Osteoblast (primary cell): ENCODE measurements around the gene SDR39U1. TPM values are rescaled to one million over a fixed set of nuclear protein-coding genes. Genes with fewer than 3 reads are reported as not detected.
"Not testable (repeated sequence)": the region's sequence is repeated elsewhere in the genome, so short reads cannot be mapped to it uniquely, and the experiment has no call there.

Experiments used
- DNase-seq: peaks from one replicate; pipeline ENCODE4 v3.0.0; 2011; ENCODE audit warnings: low spot score, mixed read lengths; ENCODE audit not compliant: insufficient read length; ENCODE audit errors: missing footprints
- H2AFZ ChIP-seq: 2 replicates; pipeline ENCODE4 v1.6.0; 2011; ENCODE audit warnings: mild to moderate bottlenecking, low read length
- H3K27ac ChIP-seq: 2 replicates; pipeline ENCODE4 v1.5.1; 2011; ENCODE audit warnings: mild to moderate bottlenecking, low read depth, low read length, moderate library complexity
- H3K27me3 ChIP-seq: 2 replicates; pipeline ENCODE4 v1.6.0; 2012; ENCODE audit warnings: mild to moderate bottlenecking, control low read depth, inconsistent platforms, low read length, moderate library complexity; ENCODE audit not compliant: insufficient read depth
- H3K36me3 ChIP-seq: 2 replicates; pipeline ENCODE4 v1.5.1; 2011; ENCODE audit warnings: mild to moderate bottlenecking, low read length, control low read depth, moderate library complexity; ENCODE audit not compliant: insufficient read depth
- H3K4me1 ChIP-seq: 2 replicates; pipeline ENCODE4 v1.5.1; 2011; ENCODE audit warnings: mild to moderate bottlenecking, low read length, control low read depth, moderate library complexity; ENCODE audit not compliant: insufficient read depth
- H3K4me2 ChIP-seq: 2 replicates; pipeline ENCODE4 v1.6.0; 2011; ENCODE audit warnings: mild to moderate bottlenecking, low read length; ENCODE audit not compliant: insufficient read depth
- H3K4me3 ChIP-seq: fragments of 200-600 bp; sonication (generic); 3 replicates; pipeline ENCODE4 v1.5.1; 2012; ENCODE audit warnings: mild to moderate bottlenecking, low read length, inconsistent platforms; ENCODE audit not compliant: insufficient read depth
- H3K79me2 ChIP-seq: 2 replicates; pipeline ENCODE4 v1.6.0; 2012; ENCODE audit warnings: mild to moderate bottlenecking, low read length, control low read depth, inconsistent platforms; ENCODE audit not compliant: insufficient read depth
- H3K9me3 ChIP-seq: 2 replicates; pipeline ENCODE4 v1.5.1; 2011; ENCODE audit warnings: low read depth, low read length, control low read depth
- H4K20me1 ChIP-seq: 2 replicates; pipeline ENCODE4 v1.6.0; 2012; ENCODE audit warnings: mild to moderate bottlenecking, low read length, control low read depth; ENCODE audit not compliant: insufficient read depth
- total RNA-seq: library from RNA; depleted of rRNA; stranded (reverse); fragments of >200 nt; gene quantifications from 2 replicates; pipeline ENCODE4 v1.2.3, GENCODE V29; 2012
- TF ChIP-seq, protein P1 (sequence below): IDR thresholded peaks from 2 replicates; pipeline ENCODE4 v1.5.1; 2011; ENCODE audit warnings: mild to moderate bottlenecking, low read depth, low read length, moderate library complexity; ENCODE audit errors: extremely low read depth

Gene SDR39U1
- 11.6 and 13.0 TPM in 2 replicates for total RNA-seq

GRCh38 chr14:24442240-24443052, at the start of gene SDR39U1:
Gene SDR39U1, minus strand, starts transcription at chr14:24442776. Its CDS starts 7 bp downstream, at chr14:24442769.
- H3K9me3 ChIP-seq: no peaks in the 10 kb centered on the region
- H2AFZ ChIP-seq: peak within 1 kb of the TSS; percentile 87
- H3K36me3 ChIP-seq: peaks cover 26% of the 10 kb centered on the region
- peak; percentile 97 for DNase-seq
- H3K4me3 ChIP-seq: peak within 1 kb of the TSS; percentile 82
- TF ChIP-seq, protein P1, sequence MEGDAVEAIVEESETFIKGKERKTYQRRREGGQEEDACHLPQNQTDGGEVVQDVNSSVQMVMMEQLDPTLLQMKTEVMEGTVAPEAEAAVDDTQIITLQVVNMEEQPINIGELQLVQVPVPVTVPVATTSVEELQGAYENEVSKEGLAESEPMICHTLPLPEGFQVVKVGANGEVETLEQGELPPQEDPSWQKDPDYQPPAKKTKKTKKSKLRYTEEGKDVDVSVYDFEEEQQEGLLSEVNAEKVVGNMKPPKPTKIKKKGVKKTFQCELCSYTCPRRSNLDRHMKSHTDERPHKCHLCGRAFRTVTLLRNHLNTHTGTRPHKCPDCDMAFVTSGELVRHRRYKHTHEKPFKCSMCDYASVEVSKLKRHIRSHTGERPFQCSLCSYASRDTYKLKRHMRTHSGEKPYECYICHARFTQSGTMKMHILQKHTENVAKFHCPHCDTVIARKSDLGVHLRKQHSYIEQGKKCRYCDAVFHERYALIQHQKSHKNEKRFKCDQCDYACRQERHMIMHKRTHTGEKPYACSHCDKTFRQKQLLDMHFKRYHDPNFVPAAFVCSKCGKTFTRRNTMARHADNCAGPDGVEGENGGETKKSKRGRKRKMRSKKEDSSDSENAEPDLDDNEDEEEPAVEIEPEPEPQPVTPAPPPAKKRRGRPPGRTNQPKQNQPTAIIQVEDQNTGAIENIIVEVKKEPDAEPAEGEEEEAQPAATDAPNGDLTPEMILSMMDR: no peak
- H4K20me1 ChIP-seq: peaks cover 4% of the 10 kb centered on the region
- peak within 1 kb of the TSS; percentile 97 for H3K4me2 ChIP-seq
- H3K27ac ChIP-seq: peak within 1 kb of the TSS; percentile 99
- H3K27me3 ChIP-seq: no peaks in the 10 kb centered on the region
- peaks cover 20% of the 10 kb centered on the region for H3K79me2 ChIP-seq
- H3K4me1 ChIP-seq: peaks cover 8% of the 10 kb centered on the region

DNA sequence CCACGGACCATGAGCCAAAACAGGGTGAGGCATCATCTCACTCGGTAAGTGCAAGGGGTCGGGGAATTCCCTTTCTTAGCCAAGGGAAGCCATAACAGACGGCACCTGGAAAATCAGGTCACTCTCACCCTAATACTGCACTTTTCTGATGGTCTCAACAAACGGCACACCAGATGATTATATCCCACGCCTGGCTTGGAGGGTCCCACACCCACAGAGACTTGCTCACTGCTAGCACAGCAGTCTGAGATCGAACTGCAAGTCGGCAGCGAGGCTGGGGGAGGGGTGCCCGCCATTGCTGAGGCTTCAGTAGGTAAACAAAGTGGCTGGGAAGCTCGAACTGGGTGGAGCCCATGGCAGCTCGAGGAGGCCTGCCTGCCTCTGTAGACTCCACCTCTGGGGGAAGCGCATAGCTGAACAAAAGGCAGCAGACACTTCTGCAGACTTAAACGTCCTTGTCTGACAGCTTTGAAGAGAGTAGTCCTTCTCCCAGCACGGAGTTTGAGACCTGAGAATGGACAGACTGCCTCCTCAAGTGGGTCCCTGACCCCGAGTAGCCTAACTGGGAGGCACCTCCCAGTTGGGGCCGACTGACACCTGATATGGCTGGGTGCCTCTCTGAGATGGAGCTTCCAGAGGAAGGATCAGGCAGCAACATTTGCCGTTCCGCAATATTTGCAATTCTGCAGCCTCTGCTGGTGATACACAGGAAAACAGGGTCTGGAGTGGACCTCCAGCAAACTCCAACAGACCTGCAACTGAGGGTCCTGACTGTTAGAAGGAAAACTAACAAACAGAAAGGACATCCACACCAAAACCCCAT, 49.2 kb upstream of the SDR39U1 start:
- not testable (repeated sequence) for DNase-seq, H3K4me3 ChIP-seq, H3K9me3 ChIP-seq, H3K27ac ChIP-seq, H3K36me3 ChIP-seq, H3K4me1 ChIP-seq, H3K4me2 ChIP-seq, H3K79me2 ChIP-seq, H2AFZ ChIP-seq, H4K20me1 ChIP-seq, H3K27me3 ChIP-seq

DNA sequence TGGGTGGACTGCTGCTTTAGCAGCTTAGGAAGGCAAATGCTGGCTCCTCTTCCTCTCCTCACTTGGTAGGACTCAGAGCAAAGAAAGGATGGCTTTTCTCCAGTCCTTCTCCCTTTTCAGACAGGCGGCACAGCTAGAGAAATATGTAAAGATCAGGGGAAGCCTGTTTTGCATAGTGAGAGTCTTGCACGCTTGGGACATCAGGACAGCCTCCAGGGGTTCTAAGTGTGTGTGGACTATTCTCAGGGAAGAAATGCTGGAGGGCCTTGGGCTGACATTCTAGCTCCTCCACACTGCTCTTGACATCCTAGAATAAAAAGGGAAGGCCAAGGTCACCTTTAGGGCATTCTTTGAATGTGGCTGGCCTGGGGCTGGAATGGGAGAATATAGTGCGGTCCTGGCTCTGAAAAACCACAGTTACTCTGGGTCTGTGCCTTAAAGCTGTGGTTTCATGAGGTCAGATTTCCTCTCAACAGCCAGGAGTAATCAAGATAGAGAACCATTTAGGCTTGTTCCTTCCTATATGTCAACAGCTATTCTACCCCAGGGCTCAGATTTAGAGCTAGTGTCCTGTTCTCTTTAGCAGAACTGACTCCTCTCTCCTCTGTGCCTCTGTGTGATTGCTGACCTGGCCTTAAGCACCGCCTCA, 41.2 kb upstream of the SDR39U1 start:
- TF ChIP-seq, protein P1: no peak
- H3K4me1 ChIP-seq: peaks cover 3% of the 10 kb centered on the region
- H3K9me3 ChIP-seq: no peaks in the 10 kb centered on the region
- H3K36me3 ChIP-seq: no peaks in the 10 kb centered on the region
- no peak overlapping the region for H3K27ac ChIP-seq
- peak; percentile 56 for DNase-seq
- no peak overlapping the region for H3K4me2 ChIP-seq
- H3K79me2 ChIP-seq: no peaks in the 10 kb centered on the region
- H3K27me3 ChIP-seq: no peaks in the 10 kb centered on the region
- H3K4me3 ChIP-seq: no peak overlapping the region
- H4K20me1 ChIP-seq: no peaks in the 10 kb centered on the region
- H2AFZ ChIP-seq: no peak overlapping the region

GRCh38 chr14:24482699-24483303, 40.2 kb upstream of the SDR39U1 start:
- not testable (repeated sequence) for H3K27me3 ChIP-seq, H4K20me1 ChIP-seq, H3K79me2 ChIP-seq, H3K4me3 ChIP-seq, H3K4me2 ChIP-seq, H3K9me3 ChIP-seq, H2AFZ ChIP-seq, H3K36me3 ChIP-seq, H3K4me1 ChIP-seq, H3K27ac ChIP-seq
- peak; percentile 68 for DNase-seq
